AG10803 (cell line): Measurements from ENCODE around the gene SGK1.

ENCODE experiments used
- DNase-seq: peaks from one replicate; pipeline ENCODE4 v3.0.0; 2010; ENCODE audit warnings: low read depth
- H3K4me3 ChIP-seq: 2 replicates; pipeline ENCODE4 v1.5.1; 2011; ENCODE audit warnings: mild to moderate bottlenecking, low read length, control low read depth
- TF ChIP-seq, protein P1 (sequence below): conservative IDR thresholded peaks from 2 replicates; pipeline ENCODE4 v1.5.1; 2011; ENCODE audit warnings: mild to moderate bottlenecking, low read length, control low read depth, inconsistent platforms

SGK1 gene

GRCh38 chr6:134352786-134353480 lies 35.0 kb upstream of the SGK1 start:
- TF ChIP-seq, protein P1, sequence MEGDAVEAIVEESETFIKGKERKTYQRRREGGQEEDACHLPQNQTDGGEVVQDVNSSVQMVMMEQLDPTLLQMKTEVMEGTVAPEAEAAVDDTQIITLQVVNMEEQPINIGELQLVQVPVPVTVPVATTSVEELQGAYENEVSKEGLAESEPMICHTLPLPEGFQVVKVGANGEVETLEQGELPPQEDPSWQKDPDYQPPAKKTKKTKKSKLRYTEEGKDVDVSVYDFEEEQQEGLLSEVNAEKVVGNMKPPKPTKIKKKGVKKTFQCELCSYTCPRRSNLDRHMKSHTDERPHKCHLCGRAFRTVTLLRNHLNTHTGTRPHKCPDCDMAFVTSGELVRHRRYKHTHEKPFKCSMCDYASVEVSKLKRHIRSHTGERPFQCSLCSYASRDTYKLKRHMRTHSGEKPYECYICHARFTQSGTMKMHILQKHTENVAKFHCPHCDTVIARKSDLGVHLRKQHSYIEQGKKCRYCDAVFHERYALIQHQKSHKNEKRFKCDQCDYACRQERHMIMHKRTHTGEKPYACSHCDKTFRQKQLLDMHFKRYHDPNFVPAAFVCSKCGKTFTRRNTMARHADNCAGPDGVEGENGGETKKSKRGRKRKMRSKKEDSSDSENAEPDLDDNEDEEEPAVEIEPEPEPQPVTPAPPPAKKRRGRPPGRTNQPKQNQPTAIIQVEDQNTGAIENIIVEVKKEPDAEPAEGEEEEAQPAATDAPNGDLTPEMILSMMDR = no peak
- DNase-seq = peak; percentile 69

DNA sequence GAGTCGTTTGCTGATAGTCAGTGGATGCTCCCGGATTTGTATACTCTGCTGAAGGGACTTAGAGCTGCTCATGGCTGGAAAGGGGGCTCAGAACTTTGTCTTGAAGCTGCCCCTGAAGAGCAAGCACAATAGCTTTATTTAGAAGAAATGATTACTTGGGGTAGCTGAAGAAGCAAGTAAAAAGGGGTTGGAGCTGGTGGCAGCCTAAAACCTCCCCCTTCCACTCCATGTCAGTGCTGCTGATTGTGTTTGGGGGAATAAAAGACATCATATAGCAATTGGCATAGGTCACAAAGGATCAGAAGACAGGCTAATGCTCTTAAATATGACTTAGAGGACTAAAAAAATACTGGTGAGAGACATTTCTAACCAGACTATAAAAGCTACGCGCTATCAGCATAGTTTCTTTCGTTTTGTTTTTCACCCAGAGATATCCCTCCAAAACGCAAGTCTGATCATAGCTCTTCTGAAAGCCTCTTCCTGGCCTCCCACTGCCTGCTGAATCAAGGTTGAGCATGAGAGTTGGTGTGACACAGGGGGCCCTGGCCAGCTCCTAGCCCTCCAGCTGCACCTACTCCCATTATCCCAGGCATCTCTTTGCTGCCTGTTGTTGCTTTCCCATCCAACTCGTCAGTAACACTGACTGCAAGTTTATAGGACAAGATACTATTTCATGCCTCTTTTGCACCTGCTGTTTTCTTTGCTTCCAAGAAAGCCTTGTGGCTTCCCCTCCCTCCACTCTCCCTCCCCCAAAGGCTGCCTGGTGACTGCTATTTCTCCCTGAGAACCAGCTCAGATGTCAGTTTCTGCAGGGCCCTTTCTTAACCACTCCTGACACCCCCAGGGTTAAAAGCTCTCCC lies 33.9 kb upstream of the SGK1 start:
- no peak overlapping the region for H3K4me3 ChIP-seq
- no peak for DNase-seq
- TF ChIP-seq, protein P1 = no peak

More at GRCh38 chr6:134352786-134353480, 35.0 kb upstream of the SGK1 start:
- no peak overlapping the region for H3K4me3 ChIP-seq

DNA sequence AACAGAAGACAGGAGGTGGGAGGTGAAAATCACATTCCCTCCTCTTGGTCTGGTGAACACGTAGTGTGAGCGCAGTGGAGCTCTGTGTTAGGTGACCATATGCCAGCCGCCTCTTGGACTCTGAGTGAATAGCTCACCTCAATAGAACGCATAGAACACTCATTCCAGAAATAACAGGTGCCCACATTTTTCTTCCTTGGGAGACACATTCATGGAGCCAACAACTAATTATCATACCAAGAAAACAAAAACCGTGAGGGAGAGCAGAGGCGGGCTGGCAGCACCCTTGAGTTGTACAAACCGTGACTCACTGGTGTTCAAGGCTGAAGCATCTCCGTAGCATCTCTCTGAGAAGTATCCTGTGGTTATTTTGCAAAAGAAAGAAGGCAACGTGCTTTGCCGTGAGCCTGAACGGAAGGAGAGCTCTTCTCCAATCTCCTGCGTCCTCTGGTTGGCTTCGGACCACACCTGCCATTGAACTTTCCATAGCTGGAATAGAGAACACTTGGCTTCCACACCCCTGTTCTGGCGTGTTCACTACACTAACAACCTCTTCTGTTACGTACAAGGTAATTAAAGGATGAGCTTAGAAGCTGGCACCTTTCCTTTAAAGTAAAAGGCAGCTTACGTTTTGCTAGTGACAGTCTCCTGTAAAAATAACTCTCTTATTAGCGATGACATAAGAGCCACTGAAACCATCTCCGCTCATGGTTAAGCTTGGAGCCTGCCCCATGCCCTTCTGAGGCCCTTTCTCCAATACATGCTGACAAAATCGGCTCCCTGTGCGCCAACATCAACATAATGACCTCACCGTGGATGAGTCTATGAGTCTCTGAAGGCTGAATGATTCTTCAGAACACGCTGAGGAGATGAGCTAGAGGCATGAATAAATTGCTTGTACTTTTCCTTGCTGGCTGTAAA lies 30.2 kb upstream of the SGK1 start:
- peak; percentile 81 for DNase-seq
- TF ChIP-seq, protein P1 = no peak
- H3K4me3 ChIP-seq = no peak overlapping the region

GRCh38 chr6:134346932-134347545 lies 29.1 kb upstream of the SGK1 start:
- H3K4me3 ChIP-seq = no peak overlapping the region
- DNase-seq = no peak
- TF ChIP-seq, protein P1 = no peak

DNA sequence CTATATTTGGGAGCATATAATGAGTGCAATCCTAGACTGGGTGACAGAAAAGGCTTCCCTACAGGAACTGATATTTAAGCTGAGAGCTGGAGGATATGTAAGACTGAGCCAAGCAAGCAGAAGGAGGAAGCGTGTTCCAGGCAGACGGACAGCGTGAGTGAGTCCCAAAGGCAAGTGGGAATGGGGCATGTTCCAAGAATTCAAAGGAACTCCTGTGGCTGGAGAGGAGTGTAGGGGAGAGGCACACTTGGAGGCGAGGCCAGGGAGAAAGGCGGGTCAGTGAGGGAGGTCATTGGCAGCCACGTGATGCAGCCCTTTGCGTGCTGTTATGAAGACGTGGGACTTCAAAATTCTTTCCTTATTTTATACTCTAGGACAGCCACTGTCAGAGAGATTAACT lies 27.9 kb upstream of the SGK1 start:
- no peak for DNase-seq
- H3K4me3 ChIP-seq = no peak overlapping the region
- TF ChIP-seq, protein P1 = no peak

DNA sequence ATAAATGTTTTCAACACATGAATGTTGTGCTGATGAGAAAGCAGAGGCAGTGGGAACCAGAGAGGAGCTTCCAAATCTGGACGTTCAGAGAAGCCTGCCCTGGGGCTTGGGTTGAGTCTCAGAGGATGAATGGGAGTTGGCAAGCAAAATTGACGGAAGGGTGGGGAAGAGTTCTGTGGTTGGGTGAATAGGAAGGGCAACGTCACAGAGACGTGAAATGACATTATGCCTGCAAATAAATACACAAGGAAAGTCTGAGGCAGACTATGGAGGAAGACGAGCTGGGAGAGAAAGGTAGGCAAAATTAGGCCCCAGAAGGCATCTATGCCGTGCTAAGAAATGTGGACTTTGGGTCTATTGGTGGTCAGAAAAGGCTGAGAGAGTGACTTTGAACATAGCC lies 25.2 kb upstream of the SGK1 start:
- H3K4me3 ChIP-seq = no peak overlapping the region
- TF ChIP-seq, protein P1 = no peak
- DNase-seq = no peak
